Measurements from ENCODE around the gene IPMK. TPM values are rescaled to one million over a fixed set of nuclear protein-coding genes. Genes with fewer than 3 reads are reported as not detected.
"Not testable (repeated sequence)": the region's sequence is repeated elsewhere in the genome, so short reads cannot be mapped to it uniquely, and the experiment has no call there.

The IPMK gene
- polyA plus RNA-seq, 4 donors, result 7.6 to 10.7 (median 9.3) TPM

DNA sequence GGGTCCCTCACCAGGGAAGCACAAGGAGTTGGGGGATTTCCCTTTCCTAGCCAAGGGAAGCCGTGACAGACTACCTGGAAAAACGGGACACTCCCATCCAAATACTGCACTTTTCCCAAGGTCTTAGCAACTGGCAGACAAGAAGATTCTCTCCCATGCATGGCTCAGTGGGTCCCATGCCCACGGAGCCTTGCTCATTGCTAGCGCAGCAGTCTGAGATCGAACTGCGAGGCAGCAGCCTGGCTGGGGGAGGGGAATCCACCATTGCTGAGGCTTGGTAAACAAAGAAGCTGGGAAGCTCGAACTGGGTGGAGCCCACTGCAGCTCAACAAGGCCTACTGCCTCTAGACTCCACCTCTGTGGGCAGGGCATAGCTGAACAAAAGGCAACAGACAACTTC lies 37.8 kb downstream of the IPMK start:
- not testable (repeated sequence) for DNase-seq (ENCODE audit: low read depth in 4 of 4, low spot score in 3 of 4)

DNA sequence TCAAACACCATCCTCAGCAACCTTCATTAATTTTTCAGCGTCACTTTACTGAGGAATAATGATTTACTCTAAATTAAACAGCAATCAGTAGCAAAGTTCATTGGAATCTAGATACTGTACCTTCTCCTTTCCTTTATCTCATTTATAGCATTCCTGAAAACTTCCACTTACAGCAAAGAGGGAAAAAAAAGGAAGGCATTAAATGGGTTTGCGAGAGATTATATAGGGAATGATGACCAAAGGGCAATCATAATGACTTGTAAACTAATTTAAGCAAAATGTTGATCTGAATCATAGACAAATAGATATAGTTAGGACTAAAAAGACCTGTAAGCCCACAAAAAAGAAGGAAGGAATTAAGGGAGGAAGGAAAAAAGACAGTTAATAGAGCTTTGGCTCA lies 42.0 kb downstream of the IPMK start:
- no peak for DNase-seq (ENCODE audit: low read depth in 4 of 4, low spot score in 3 of 4)

DNA sequence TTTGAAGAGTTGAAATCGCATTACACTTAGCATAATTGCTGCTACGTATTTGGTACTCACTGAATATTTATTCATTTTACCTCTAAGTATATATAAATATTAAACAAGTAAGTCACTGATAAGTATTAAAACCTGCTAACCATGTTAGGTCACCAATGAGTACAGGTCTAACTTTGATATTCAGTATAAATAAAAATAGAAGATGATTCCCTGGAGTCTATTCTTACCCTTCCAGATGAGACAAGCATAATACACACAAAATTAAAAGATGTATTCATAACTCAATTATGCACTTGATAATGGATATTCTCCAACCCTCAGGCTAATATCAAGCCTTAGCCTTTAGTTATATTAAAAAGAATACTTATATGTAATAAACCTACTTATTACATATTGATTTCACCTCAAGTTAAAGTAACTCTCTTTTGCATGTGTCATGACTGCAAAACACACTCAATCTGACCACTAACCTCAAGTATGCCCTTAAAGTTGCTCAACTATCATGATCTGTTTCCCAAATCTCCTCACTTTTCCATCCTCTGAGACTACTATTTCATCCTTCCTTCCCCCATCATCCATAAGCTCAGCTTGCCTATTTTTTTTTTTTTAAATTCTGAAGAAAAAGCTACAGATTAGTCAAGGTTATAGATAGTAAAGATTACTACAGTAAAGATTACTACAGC lies 46.8 kb downstream of the IPMK start:
- DNase-seq (ENCODE audit: low read depth in 4 of 4, low spot score in 3 of 4), result no peak

DNA sequence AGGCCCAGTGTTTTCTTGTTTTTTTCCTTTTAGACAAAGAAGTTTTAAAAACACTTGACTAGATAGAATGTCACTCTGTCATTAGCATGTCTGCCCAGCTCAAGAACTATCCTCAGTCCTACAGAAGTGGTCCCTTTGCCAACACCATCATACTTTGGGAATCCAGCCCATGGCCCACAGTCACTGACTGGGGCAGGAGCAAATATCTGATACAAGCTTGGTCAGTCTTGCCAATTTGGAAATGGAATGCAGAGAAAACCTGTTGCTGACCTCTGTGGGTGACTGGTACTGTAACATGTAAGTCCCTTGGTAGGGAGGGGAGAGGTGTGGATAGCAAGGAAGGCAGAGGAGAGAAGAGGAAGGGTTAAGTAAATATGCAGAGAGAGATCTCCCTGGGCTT lies 47.8 kb downstream of the IPMK start:
- DNase-seq (ENCODE audit: low read depth in 4 of 4, low spot score in 3 of 4), result no peak

DNA sequence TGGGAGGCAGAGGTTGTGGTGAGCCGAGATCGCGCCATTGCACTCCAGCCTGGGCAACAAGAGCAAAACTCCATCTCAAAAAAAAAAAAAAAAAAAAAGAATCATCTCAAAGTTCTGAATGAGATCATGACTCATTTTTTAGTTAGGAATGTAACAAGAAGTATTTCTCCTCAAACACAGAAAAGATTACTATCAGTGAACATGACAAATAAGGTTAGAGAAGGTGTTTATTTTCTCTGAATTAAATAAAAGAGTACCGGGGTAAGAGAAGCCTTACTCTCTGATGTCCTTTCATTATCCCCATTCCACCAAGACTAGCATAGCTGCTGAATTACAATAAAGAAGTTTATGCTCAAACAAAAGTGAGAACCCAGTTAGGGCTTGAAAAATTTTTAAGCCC lies 50.1 kb downstream of the IPMK start:
- no peak for DNase-seq (ENCODE audit: low read depth in 4 of 4, low spot score in 3 of 4)

DNA sequence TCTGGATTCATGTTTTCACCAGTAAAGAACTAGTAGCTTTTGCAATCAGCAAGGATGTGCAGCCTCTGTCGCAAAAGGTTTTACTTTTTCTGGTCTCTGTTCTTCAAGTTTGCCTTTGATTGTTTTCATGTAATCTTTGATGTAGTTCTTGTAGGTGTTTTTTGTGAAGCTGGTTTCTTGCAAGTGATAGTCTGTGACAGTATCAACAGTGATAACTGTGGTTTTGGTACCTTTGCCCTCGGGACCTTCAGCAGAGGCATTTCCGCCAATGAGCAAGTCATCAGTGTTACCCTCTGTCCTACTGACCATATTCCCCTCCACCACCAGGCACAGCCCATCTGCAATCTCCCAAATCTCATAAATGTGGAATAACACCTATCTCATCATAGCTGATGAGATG lies 55.1 kb downstream of the IPMK start:
- no peak for DNase-seq (ENCODE audit: low read depth in 4 of 4, low spot score in 3 of 4)

DNA sequence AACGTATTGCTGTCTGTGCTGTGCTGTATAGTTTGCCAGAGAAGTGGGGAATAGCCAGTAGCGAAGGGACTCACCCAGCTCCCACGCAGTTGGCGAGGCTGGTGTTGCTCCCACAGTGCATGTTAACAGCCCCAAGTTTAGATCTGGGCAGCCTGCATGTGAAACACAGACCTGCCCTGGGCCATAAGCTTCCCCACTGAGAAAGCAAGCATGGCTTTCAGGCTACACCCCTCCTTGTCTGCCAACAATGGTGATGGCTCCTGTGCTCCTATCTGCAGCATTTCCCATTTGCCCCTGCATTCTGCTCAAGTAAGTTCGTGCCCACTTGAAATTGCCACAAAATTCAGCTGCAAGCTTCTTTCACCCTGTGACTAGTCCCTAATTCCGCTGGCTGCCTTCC lies 57.5 kb downstream of the IPMK start:
- DNase-seq (ENCODE audit: low read depth in 4 of 4, low spot score in 3 of 4), result no peak

DNA sequence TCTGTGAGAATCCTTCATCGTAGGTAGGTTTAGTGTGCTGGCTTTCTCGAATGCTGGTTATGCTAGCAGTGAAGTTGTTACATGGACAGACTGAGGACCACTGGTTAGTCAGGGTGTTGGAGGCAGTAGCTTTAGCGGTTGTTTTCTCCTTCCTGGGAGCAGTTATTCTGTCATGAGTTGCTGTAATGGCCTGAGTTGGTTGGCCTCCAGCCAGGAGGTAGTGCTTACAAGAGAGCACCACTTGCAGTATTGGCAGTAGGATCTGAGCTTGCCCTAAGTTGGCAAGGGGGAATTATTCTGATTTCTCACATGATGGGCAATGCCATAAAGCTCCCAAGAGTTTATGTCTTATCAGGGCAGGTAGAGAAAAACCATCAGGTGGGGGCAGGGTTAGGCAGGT lies 58.0 kb downstream of the IPMK start:
- no peak for DNase-seq (ENCODE audit: low read depth in 4 of 4, low spot score in 3 of 4)

DNA sequence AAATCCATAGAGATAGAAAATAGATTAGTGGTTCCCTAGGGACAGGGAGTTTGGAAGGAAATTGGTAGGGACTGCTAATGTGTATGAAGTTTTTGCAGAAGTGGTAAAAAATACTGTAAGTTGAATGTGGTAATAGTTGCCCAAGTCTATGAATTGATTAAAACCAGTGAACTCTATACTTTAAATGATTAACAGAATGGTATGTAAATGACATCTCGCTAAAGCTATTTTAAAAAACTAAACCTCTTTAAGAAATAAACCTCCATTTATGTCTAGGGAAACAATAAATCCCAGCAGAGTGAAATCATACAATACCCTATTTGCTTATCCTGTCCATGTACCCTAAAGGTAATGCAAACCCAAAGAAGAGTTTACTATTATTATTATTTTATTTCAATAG lies 61.4 kb downstream of the IPMK start:
- DNase-seq (ENCODE audit: low read depth in 4 of 4, low spot score in 3 of 4), result no peak

DNA sequence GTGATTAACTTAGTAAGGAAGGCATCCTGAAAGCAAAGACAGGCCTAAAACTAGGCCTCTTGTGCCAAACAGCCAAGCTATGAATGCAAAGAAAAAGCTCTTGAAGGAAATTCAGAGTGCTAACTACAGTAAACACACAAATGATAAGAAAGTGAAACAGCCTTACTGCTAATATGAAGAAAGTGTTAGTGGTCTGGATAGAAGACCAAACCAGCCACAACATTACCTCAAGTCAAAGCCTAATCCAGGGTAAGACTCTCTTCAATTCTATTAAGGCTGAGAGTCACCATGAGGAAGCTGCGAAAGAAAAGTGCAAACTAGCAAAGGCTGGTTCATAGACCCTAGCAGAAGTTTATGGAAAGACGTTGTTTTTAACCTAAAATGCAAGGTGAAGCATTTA lies 66.0 kb downstream of the IPMK start:
- no peak for DNase-seq (ENCODE audit: low read depth in 4 of 4, low spot score in 3 of 4)

DNA sequence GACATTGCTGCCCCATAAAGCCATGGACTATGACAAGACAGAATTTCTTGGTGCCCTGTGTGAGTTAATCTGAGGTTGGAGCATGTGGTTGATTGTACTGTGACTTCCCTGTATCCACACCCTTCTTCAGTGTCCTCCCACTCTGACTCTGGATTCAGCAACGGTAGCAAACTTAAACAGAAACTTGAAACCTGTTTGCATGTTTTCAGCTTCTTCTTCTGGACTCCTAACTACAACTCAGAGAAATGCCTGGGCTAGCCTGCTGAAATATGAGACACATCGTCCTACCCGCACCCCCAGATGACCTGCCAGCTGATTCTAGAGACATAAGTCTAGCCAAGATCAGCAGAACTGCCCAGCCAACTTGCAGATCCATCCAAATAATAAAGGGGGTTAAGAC lies 78.4 kb downstream of the IPMK start:
- DNase-seq (ENCODE audit: low read depth in 4 of 4, low spot score in 3 of 4), result no peak

DNA sequence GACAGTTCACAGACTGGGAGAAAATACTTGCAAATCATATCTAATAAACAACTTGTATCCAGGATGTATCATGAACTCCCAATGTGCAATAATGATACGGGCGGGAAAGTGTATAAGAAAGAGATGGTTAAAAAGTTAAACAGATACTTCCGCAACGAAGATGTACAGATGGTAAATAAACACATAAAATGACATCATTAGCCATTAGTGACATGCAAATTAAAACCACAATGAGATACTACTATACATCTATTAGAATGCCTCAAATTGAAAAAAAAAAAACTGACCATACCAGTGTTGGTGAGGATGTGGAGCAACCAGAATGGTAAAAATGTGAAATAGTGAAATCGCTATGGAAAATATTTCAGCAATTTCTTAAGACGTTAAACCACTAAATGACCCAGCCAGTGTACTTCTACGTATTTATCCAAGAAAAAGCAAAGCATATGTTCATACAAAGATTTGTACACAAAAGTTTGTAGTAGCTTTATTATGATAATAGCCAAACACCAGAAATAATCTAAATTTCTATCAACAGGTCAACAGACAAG lies 83.5 kb downstream of the IPMK start:
- no peak for DNase-seq (ENCODE audit: low read depth in 4 of 4, low spot score in 3 of 4)

DNA sequence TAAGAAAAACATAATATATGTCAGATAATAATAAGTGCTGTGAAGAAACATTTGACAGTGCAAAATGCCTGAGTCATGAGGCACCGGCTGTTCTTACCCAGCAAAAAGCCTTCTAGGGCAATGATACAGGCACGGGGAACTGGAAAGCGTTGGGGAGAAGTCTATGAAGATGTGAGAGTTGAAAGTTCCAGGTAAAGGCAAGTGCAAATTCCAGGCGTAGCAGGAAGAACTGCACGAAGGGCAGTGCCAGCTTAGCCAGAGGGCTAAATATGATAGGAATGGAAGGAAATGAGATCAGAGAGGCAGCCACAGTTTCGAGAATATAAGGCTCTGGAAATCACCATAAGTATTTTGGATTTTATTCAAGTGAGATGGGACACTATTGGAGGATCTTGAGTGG lies 87.0 kb downstream of the IPMK start:
- no peak for DNase-seq (ENCODE audit: low read depth in 4 of 4, low spot score in 3 of 4)

DNA sequence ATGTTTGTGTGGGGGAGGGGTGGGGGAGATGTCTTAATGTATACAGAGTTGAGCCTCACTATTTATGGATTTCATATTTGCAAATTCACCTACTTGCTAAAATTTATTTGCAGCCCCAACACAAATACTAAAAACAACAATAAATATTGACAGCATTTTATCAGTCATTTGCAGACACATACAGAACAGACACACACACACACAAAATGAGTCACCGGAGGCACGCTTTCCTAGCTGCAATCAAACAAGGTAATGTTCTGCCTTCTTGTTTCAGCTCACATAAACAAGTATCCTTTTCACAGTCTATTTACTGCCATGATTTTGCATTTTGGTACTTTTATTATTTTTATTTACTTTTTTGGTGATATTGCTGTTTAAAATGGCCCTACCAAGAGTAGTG lies 88.5 kb downstream of the IPMK start:
- no peak for DNase-seq (ENCODE audit: low read depth in 4 of 4, low spot score in 3 of 4)

DNA sequence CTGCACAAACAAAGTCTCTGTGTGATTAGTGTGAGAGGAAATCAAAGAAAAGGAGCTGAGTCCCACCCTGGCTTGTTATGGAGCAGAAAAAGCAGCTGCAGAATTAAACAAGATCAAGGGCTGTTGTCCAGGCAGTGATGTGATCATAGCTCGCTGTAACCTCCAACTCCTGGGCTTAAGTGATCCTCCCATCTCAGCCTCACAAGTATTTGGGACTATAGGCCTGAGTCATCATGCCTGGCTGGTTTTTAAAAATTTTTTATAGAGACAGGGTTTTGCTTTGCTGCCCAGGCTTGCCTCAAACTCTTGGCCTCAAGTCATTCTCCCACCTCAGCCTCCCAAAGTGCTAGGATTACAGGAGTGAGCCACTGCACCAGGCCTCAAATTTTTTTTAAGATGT lies 88.9 kb downstream of the IPMK start:
- DNase-seq (ENCODE audit: low read depth in 4 of 4, low spot score in 3 of 4), result no peak

DNA sequence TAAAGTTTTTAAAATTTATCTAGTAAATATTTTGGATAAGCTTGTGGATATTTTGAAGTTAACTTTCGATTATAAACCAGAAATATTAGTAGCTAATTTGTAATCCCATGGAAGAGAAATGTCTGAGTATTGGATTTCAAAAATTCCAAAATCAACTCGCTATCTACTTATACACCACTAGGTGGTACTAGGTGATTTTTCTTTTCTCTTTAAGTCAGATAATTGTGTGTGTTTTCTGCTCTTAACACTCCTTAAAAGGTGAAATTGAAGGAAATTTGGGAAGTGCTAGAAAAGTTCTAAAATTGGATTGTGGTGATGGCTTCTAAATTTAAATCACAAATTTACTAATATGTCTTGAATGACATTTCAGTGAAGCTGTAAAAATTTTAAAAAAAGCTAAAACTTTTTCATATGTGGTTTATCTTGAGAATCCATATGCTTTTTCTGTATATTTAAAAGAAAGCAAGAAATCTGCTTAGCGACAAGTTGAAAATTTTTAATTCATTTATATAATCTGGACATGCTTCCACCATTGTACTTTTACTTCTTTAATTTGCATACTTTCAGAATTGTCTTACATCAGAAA lies 90.2 kb downstream of the IPMK start:
- no peak for DNase-seq (ENCODE audit: low read depth in 4 of 4, low spot score in 3 of 4)

DNA sequence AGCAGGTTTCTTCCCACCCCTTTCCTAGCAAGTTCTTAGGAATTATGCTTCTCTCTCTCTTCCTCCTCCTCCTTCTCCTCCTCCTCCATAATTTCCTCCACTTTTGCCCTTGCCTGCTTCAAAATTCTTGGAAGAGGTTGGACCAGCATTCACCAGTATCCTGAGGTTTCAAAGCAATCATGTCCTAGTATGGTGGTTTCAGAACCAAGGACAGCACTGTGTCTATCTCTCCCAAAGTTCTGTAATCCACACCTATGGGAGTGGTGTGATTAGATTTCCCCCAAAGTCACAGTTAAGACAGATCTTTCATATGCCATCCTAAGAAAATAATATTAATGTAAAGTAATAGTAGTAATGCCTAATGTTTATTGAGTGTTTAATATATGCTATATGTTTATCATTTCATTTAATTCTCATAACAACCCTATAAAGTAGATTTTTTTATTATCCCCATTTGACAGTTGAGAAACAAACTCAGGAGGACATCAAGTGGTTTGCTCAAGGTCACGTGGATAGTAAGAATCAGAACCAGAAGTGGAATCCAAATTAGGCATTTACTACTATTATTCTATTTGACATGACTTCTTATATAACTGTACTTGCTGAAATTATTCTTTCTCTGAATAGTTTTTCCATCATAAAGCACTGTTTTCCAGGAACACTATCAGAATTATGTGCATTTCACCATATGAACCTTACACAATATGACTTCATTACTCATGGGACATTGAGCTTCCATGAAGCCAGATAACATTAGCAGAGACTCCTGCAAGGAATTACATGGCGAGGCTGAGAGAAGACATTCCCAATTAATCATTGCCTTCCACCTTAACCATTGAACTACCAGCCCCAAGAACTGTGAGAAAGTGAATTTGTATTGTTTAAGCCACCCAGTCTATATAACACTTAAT lies 91.4 kb downstream of the IPMK start:
- DNase-seq (ENCODE audit: low read depth in 4 of 4, low spot score in 3 of 4), result peak in 2 of 4 donors; percentile 15 to 20

DNA sequence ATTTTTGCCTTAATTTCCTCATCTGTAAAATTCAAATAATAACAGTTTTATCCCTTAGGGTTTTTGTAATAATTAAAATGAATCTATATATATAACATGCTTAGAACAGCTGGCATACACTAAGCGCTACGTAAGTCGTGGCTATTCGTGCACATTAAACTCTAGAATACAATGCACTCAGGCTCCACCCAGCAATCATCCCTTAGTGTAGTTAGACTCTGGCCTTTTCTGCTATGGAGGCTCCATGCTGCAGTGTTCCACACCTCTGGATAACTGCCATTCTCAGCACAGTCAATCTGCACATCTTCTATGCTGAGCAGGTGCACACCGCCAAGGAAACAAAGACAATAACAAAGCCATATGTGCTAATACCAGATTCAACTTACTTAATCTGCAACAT lies 92.9 kb downstream of the IPMK start:
- no peak for DNase-seq (ENCODE audit: low read depth in 4 of 4, low spot score in 3 of 4)

DNA sequence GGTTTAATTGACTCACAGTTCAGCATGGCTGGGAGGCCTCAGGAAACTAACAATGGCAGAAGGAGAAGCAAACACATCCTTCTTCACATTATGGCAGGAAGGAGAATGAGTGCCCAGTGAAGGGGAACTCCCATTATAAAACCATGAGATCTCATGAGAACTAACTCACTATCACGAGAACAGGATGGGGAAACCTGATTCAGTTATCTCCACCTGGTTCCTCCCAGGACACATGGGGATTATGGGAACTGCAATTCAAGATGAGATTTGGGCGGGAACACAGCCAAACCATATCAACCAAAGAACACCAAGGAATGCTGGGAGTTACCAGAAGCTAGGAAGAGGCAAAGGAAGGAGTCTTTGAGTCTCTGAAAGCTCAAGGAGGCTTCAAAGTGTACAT lies 94.3 kb downstream of the IPMK start:
- no peak for DNase-seq (ENCODE audit: low read depth in 4 of 4, low spot score in 3 of 4)

DNA sequence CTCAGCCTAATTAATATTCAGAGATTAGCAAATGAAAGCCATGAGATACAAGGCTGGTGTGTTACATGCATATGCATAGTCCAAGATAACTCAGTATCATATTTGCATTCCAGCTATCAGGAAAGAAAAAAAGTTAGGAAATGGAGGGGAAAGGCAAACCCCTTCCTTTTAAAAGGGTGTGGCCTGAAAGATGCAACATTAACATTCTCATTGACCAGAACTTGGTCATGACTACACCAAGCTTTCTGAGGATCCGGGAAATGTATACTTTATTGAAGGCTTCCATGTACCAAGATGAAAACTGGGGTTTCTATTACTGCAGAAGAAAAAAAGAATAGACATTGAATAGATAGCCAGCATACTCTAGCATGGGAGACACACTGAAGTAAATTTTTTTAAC lies 96.5 kb downstream of the IPMK start:
- DNase-seq (ENCODE audit: low read depth in 4 of 4, low spot score in 3 of 4), result no peak

DNA sequence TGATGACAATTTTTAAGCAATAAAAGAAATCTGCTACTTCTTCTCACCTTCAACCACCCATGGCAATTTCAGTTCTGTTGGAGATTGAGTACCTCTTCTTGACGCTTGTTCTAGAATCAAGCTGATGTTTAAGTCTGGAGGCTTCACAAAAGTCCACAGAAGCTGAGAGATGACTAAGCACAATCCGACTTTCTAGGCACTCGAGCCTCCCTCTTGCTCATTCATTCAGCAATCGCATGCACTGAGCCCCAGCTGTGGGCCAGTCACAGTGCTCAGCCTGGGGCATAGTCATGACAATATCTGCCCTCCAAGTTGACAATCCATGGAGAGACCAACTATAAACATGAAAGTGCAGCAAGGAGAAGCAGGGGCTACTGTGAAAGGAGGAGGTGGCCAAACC lies 103.2 kb downstream of the IPMK start:
- DNase-seq (ENCODE audit: low read depth in 4 of 4, low spot score in 3 of 4), result no peak

DNA sequence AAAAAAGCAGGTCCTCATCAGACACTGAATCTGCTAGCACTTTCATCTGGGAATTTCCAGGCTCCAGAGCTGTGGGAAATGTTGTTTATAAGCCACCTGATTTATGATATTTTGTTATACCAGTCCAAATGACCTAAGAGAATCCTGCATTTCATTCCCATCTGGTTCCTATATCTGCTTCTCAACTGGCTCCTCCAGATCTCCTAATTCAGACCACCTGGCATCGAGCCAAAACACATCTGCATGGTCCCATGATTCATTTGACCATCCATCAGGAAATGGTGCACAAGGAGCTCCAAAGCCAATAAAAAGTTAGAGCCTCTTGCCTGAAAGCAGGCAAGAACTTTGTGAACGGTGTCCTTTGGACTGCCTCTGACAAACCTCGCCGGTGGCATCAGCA lies 108.9 kb downstream of the IPMK start:
- no peak for DNase-seq (ENCODE audit: low read depth in 4 of 4, low spot score in 3 of 4)
